HG03135 (cell line): Measurements from ENCODE around the gene PKP3.
A peak's percentile ranks its signal among the peaks of the same experiment; 100 is the strongest.
"Not testable (repeated sequence)": the region's sequence is repeated elsewhere in the genome, so short reads cannot be mapped to it uniquely, and the experiment has no call there.

Source experiments
- ATAC-seq: cut with Tn5 transposase; IDR thresholded peaks from one replicate; pipeline ENCODE4 v1.9.1; 2021; ENCODE audit warnings: mild to moderate bottlenecking, moderate library complexity; ENCODE audit not compliant: unreplicated experiment

Gene PKP3

DNA sequence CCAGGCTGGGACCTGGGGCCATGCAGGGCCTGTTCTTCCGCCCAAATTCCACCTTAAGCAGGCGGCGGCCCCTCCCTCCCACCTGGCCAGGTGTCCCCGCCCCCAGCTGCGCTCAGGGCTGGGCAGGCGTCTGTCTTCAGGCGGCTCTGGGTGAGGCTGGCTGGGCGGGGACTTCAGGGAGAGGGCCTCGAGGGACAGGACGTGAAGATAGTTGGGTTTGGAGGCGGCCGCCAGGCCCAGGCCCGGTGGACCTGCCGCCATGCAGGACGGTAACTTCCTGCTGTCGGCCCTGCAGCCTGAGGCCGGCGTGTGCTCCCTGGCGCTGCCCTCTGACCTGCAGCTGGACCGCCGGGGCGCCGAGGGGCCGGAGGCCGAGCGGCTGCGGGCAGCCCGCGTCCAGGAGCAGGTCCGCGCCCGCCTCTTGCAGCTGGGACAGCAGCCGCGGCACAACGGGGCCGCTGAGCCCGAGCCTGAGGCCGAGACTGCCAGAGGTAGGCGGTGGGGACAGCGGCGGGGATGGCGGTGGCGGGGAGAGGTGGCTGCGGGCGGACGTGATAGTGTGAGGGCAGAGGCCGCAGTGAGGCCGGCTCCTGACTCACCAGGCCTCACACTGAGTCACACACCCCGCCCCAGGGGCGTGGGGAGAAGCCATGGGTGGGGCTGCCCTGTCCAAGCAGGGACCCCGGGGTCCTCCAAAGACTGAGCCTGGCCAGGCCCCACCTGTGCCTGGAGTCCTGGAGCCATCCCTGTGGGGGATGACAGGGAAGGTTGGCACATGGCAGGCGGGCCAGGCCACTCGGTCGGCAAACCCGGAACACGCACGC is at the start of gene PKP3:
TSS of gene PKP3 (plus strand) at position 176 of the 824 bp plus-strand sequence. CDS start at position 260, 84 bp downstream.
- no peak for ATAC-seq

- no peak for ATAC-seq
Observed at GRCh38 chr11:344836-345578, 49.0 kb upstream of the PKP3 start.

DNA sequence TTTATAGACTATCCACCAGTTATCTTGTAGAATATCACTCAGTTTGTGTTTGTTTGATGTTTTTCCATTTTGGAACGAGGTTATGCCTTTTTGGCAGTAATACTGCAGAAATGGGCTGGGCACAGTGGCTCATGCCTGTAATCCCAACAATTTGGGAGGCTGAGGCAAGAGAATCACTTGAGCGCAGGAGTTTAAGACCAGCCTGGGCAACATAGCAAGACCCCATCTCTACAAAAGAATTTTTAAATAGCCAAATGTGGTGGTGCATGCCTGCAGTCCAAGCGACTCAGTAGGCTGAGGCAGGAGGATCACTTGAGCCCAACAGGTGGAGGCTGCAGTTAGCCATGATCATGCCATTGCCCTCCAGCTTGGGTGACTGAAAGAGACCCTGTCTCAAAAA is 47.5 kb upstream of the PKP3 start:
- ATAC-seq: no peak

GRCh38 chr11:349270-349954 is 44.6 kb upstream of the PKP3 start:
- not testable (repeated sequence) for ATAC-seq

DNA sequence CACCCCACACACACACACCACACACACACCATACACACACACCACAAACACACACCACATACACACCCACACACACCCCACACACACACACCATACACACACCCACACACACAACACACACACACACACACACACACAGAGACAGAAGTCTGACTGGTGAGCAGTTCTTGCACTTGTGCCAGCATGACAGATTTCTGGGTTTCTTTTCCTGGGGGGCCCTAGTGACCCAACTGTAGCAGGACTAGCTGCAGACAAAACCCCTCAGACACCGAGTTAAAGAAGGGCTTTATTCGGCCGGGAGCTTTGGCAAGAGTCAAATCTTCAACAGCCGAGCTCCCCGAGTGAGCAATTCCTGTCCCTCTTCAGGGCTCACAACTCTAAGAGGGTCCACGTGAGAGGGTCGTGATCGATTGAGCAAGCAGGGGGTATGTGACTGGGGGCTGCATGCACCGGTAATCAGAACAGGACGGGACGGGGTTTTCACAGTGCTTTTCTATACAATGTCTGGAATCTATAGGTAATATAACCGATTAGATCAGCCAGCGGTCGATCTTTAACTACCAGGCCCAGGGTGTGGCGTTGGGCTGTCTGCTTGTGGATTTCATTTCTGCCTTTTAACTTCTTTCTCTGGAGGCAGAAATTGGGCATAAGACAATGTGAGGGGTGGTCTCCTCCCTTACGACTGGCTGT is 43.8 kb upstream of the PKP3 start:
- peak; percentile 34 for ATAC-seq

- peak; percentile 54 for ATAC-seq
Observed at GRCh38 chr11:350723-351255, 43.2 kb upstream of the PKP3 start.

DNA sequence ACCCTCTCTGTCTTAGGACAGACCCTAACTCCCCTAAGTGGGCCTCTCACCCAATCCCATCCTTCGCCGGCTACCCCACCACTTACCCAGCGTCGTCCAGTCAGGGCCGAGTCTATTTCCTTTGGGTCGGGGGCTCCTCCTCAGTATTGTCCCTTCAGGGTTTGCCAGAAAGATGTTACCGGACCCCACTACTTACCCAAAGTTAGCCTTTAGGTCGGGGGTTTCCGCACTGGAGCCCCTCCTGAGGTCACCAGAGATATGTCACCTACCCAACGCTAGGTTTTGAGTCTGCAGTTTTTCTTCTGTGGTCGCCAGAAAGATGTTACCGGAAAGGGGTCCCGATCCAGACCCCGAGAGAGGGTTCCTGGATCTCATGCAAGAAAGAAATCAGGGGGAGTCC is 42.6 kb upstream of the PKP3 start:
- ATAC-seq: no peak

DNA sequence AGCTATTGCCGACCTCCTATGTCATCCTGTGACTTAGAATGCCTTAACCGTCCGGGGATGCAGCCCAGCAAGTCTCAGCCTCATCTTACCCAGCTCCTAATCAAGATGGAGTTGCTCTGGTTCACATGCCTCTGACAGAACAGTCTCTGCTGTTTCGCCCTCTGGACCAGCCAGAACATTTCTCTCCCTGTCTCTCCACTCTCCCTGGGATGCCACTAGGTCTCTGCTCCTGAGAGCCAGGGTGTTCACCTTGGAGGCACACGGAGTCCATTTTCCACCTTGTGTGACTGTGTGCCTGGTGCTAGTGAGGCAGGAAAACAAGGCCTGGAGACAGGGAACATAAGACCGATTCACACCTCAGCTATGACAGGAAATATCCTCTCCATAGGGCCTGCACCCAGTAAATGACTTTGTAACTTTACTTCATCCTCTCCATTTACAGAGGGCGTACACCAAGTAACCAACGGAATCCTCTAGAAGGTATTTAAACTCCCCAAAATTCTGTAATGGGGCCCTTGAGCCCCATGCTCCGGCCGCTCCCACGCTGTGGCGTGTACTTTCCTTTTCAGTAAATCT is 41.5 kb upstream of the PKP3 start:
- no peak for ATAC-seq

GRCh38 chr11:353179-353873 is 40.7 kb upstream of the PKP3 start:
- ATAC-seq: no peak

DNA sequence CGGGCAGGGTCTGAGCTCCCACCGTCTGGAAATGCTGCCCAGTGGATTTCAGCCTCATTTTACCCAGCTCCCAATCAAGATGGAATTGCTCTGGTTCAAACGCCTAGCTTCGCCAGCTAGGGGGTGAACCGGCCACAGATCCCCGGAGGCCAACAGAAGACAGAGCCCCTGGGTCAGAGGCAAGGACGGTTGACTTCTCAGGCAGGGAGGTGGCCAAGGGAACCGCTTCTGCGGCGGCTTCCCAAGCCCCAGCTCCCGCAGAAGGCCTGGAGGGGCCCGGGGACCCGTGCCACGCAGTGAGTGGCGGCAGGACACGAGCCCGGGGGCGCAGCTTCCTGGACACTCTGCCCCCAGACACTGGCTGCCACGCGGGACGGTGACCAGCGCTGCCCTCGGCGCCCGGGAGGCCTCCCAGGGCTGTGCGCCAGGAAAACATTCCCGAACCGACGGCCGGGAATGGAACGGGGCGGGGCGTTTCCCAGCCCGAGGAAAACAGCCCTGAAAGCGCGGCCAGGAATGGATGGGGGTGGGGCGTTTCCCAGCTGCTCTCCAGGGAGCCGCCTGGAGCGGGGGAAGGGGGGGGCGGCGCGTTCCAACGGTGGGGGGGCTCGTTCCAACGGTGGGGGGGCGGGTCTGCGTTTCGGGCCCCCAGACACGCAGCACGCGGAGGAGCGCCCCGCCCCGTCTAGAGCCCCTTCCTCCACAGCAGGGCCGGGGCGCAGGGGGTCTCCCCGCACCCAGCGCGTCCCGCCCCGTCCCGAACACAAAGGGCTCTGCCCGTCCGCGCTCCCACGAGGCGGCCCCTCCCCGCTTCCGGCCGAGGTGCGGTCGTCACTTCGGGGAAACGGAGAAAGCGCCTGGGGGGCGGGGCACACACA is 38.2 kb upstream of the PKP3 start:
- ATAC-seq: peak; percentile 68

DNA sequence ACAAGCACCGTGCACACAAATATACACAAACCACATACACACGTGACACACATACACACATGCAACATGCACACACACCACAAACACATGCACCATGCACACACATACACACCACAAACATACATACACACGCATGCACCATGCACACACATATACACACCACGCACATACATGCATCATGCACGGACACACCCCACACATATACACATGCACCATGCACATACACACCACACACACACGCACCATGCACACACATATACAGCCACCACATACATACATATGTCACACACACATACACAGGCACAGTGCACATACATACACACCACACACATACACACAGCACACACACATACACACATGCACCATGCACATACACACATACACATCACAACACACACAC is 37.4 kb upstream of the PKP3 start:
- no peak for ATAC-seq

GRCh38 chr11:357582-357981 is 36.4 kb upstream of the PKP3 start:
- ATAC-seq: no peak

DNA sequence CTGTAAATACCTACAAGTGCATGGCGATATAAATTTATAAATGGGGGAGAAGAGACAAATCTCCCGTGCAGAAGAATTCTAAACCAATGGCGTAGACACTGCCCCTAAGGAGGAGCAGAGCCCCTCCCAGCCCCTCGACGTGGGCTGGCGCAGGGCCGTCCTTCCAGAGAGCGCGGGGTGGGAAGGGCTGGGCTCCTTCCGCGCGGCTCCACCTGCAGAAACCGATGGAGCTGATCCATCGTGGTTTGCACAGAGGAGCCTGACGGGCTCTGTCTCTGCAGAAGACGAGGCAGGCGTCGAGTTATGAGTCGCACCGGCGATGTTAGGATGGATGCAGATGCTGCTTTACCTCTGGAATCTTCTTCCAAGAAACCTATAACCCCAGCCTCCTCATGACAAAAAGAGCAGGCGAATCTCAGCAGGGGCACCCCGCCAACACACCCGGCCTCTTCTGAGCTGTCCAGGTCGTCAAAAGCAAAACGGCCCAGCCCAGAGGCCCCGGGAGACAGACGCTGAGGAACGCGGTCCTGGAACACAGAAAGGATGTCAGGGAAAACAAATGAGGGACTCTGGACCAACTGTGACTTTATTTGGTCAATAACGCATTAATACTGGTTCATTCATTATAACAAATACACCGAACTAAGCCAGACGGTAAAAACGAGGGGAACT is 35.7 kb upstream of the PKP3 start:
- no peak for ATAC-seq

DNA sequence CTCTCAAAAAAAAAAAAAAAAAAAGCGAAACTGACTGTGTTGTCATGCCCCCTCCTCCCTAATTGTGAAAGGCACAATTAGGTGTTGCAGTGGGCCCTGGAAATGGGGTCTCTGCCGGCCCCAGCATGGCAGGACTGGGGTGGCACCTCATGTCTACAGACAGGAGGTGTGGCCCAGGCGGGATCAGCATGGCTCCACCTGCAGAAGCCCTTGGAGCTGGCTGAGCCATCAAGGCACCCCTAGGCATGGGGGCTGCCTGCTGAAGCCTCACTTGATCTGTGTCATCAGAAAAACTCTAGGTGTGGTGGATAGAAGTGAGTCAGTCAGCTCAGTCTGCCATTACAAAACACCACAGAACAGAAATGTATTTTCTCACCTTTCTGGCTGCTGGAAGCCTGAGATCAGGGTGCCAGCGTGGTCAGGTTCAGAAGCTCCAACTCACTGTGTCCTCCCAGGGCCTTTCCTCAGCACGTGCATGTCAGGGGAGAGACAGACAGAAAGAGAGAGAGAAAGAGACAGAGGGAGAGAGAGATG is 34.8 kb upstream of the PKP3 start:
- ATAC-seq: no peak

DNA sequence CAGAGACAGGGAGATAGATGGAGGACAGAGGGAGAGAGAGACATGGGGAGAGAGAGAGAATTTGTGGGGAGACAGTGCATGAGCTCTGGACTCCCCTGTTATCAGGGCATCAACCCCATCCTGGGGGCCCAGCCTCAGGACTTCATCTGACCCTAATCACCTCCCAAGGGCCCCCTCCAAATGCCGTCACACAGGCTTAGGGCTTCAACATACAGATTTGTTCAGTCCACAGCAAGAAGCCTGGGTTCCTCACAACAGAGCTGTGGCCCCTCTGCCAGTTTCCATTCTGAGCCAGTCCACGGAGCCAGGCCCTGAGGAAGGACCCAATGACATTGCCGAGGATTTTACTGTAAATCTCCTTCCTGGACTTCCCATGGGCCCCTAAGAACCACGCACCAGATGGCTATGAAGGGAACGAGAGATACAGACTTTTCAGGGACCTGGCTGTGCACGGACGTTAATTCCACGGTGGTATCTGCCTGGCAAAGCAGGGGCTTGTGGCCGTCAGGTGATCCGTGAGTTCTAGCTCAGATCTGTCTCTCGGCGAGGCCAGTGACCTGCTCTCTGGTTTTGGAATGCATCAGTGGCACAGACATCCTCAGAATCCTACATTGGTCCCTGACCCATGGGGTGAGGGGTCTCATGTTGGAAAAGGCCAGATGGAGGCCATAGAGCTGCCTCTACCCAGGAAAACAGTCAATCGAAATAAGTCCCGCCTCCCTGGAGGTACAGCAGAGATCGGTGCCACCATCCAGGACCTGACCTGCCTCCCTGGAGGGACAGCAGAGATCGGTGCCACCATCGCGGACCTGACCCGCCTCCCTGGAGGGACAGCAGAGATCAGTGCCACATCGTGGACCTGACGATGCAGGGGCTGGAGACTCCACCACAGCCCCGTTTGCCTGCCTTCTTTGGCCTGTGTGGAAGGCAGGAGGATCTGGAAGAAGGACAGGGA is 33.4 kb upstream of the PKP3 start:
- ATAC-seq: no peak

DNA sequence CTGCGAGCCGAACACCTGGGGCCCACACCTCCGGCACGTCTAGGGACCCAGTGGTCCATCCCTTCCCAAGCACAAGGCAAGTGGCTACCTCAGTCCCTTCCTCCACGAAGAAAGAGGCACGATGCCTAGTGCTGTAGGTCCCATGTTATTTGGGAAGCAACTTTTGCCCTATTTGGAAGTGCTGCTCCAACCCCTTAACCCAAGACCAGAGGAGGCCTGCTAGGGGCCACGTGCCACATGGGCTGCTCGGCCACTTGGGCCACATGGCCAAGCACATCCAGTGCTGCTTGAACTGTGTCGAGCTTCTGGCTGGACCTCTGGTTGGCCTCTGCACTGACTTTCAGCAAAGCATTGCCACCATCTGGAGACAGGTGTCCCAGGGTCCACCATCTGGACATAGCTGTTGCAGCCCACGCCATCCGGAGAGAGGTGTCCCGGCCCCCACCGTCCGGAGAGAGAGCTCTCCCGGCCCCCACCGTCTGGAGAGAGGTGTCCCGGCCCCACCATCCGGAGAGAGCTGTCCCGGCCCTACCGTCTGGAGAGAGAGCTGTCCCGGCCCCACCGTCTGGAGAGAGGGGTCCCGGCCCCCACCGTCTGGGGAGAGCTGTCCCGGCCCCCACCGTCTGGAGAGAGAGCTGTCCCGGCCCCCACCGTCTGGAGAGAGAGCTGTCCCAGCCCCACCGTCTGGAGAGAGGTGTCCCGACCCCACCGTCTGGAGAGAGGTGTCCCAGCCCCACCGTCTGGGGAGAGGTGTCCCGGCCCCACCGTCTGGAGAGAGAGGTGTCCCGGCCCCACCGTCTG is 31.2 kb upstream of the PKP3 start:
- no peak for ATAC-seq
